PC-9 (cell line): ENCODE measurements around the gene ZDHHC7.

ENCODE experiments used
- EZH2 ChIP-seq: fragments of 200-600 bp; sonication (generic); IDR thresholded peaks from 2 replicates; pipeline ENCODE4 v1.8.0; 2017; ENCODE audit warnings: antibody characterized with exemption, low read depth
- TF ChIP-seq, protein P1 (sequence below): fragments of 200-600 bp; sonication (generic); conservative IDR thresholded peaks from 2 replicates; pipeline ENCODE4 v1.6.1; 2017; ENCODE audit warnings: mixed run types, antibody characterized with exemption, mild to moderate bottlenecking, moderate library complexity

DNA sequence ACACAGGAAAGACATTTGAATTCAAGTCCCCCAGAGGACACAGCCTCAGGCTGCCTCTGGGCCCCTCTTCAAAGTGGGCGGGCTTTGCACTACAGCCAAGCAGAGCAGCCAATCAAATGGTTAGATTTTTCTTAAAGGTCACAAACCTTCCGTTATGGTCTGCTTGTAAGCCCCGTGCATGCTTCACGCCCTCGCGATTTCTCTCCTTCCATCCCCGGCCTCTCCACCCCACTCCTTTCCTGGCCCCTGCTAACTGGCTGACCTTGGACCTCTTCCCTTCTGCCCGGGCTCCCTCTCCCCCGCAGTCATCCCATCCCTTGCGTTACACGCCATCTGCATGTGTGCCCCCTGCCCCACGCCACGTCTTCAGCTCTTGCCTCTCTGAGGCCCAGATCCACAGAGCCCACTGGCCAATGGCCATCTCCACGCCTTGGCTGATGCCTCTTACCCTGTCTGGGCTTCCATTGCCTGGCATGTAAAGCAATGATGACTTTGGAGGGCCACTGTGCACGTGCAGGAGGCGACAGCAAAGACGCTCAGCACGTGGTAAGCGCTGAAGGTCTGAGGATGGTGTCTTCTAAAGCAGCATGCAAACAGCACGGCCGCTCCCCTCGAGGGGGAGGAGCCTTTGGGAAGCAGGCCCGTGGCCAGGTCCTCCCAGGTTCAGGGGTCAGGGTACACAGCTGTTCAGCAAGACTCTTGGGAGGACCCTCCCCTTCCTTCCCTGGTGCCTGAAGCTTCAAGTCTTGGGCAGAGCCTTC lies 86.8 kb downstream of the ZDHHC7 start:
- TF ChIP-seq, protein P1, sequence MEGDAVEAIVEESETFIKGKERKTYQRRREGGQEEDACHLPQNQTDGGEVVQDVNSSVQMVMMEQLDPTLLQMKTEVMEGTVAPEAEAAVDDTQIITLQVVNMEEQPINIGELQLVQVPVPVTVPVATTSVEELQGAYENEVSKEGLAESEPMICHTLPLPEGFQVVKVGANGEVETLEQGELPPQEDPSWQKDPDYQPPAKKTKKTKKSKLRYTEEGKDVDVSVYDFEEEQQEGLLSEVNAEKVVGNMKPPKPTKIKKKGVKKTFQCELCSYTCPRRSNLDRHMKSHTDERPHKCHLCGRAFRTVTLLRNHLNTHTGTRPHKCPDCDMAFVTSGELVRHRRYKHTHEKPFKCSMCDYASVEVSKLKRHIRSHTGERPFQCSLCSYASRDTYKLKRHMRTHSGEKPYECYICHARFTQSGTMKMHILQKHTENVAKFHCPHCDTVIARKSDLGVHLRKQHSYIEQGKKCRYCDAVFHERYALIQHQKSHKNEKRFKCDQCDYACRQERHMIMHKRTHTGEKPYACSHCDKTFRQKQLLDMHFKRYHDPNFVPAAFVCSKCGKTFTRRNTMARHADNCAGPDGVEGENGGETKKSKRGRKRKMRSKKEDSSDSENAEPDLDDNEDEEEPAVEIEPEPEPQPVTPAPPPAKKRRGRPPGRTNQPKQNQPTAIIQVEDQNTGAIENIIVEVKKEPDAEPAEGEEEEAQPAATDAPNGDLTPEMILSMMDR = no peak
- TF ChIP-seq EZH2 = no peak
